Right kidney (tissue), 1 donor: Measurements from ENCODE around the gene NAP1L4.
"Not testable (repeated sequence)": the region's sequence is repeated elsewhere in the genome, so short reads cannot be mapped to it uniquely, and the experiment has no call there.

Experiments
- DNase-seq: peaks from one replicate; pipeline ENCODE4 v3.0.0-alpha.2; 2016

NAP1L4 gene

GRCh38 chr11:2961080-2961479 lies 31.0 kb downstream of the NAP1L4 start:
- no peak for DNase-seq

- no peak for DNase-seq
Measured at GRCh38 chr11:2960139-2960538, 32.0 kb downstream of the NAP1L4 start.

- DNase-seq, result no peak
Measured at GRCh38 chr11:2958251-2958650, 33.9 kb downstream of the NAP1L4 start.

GRCh38 chr11:2955906-2956476 lies 36.1 kb downstream of the NAP1L4 start:
- no peak for DNase-seq

- no peak for DNase-seq
Measured at GRCh38 chr11:2954263-2954662, 37.9 kb downstream of the NAP1L4 start.

- no peak for DNase-seq
Measured at GRCh38 chr11:2952290-2952689, 39.8 kb downstream of the NAP1L4 start.

- DNase-seq, result no peak
Measured at GRCh38 chr11:2951231-2952110, 40.7 kb downstream of the NAP1L4 start.

GRCh38 chr11:2950825-2951224 lies 41.3 kb downstream of the NAP1L4 start:
- no peak for DNase-seq

GRCh38 chr11:2949920-2950319 lies 42.2 kb downstream of the NAP1L4 start:
- DNase-seq, result no peak

- no peak for DNase-seq
Measured at GRCh38 chr11:2947744-2948143, 44.4 kb downstream of the NAP1L4 start.

GRCh38 chr11:2945757-2946287 lies 46.3 kb downstream of the NAP1L4 start:
- DNase-seq, result no peak

GRCh38 chr11:2945031-2945756 lies 46.9 kb downstream of the NAP1L4 start:
- DNase-seq, result peak; percentile 58

- DNase-seq, result no peak
Measured at GRCh38 chr11:2944530-2944929, 47.6 kb downstream of the NAP1L4 start.

GRCh38 chr11:2943711-2944118 lies 48.4 kb downstream of the NAP1L4 start:
- no peak for DNase-seq

GRCh38 chr11:2942872-2943710 lies 49.0 kb downstream of the NAP1L4 start:
- DNase-seq, result no peak

GRCh38 chr11:2942447-2942846 lies 49.7 kb downstream of the NAP1L4 start:
- no peak for DNase-seq

- no peak for DNase-seq
Measured at GRCh38 chr11:2940921-2941821, 51.0 kb downstream of the NAP1L4 start.

- no peak for DNase-seq
Measured at GRCh38 chr11:2940147-2940920, 51.8 kb downstream of the NAP1L4 start.

GRCh38 chr11:2938458-2939418 lies 53.4 kb downstream of the NAP1L4 start:
- not testable (repeated sequence) for DNase-seq
